ENCODE data around the gene FBXL7. TPM values are rescaled to one million over a fixed set of nuclear protein-coding genes. Genes with fewer than 3 reads are reported as not detected.

FBXL7 gene
- total and polyA plus RNA-seq, 2 of the 8 experiments (the other 6 are each of a cell fraction or from before 2014, with no cell fraction given): 17.7 to 17.8 TPM

- TF ChIP-seq TAF7 (optimal IDR thresholded peaks at IDR 0.05; ENCODE audit: borderline replicate concordance, low read depth, low read length) (no peak), JUND (IDR thresholded peaks at IDR 0.05; ENCODE audit: low read length) (no peak), BACH1 (IDR thresholded peaks at IDR 0.05; ENCODE audit: low read length) (no peak), ATF3 (IDR thresholded peaks at IDR 0.05; ENCODE audit: insufficient read depth, low read depth, low read length) (no peak), CBX5 (IDR thresholded peaks at IDR 0.05; ENCODE audit: low read depth, low read length) (no peak)
- H3K79me2 ChIP-seq (ENCODE audit: control insufficient read depth in 1 of 2, insufficient read depth in 2 of 2, low read length in 2 of 2): peaks cover 0 to 34% of the 10 kb centered on the region in 2 experiments; a peak in 2 of 4 replicates
- H3K36me3 ChIP-seq (ENCODE audit: control insufficient read depth in 2 of 4, insufficient read depth in 4 of 4, low read length in 3 of 4): no peaks in the 10 kb centered on the region
- H2AK5ac ChIP-seq (ENCODE audit: low read depth, low read length): no peak overlapping the region
- no peaks in the 10 kb centered on the region for H3K23me2 ChIP-seq (ENCODE audit: low read depth, low read length)
- H2BK12ac ChIP-seq (ENCODE audit: low read depth, low read length): no peak overlapping the region
- no peaks in the 10 kb centered on the region for H4K20me1 ChIP-seq (replicated peaks in 1 of 2; ENCODE audit: control insufficient read depth in 1 of 2, insufficient read depth in 2 of 2, low read length in 2 of 2)
- H4K91ac ChIP-seq (replicated peaks; ENCODE audit: insufficient read length, low read length): no peak overlapping the region
- H3K4me2 ChIP-seq (ENCODE audit: insufficient read depth in 1 of 2, low read depth in 2 of 2, low read length in 2 of 2): no peak overlapping the region
- CTCF ChIA-PET (ENCODE audit: partially characterized antibody): no interaction called here
- no peak overlapping the region for H4K5ac ChIP-seq (ENCODE audit: insufficient read length, low read depth, low read length)
- H3K56ac ChIP-seq (replicated peaks; ENCODE audit: insufficient read length, low read depth, low read length): no peak overlapping the region
- no peak overlapping the region for H2BK120ac ChIP-seq (replicated peaks; ENCODE audit: low read depth, low read length)
- no peak for FAIRE-seq
- POLR2A ChIA-PET (ENCODE audit: partially characterized antibody): no interaction called here
- no peak overlapping the region for H3K4ac ChIP-seq (replicated peaks; ENCODE audit: insufficient read length, low read depth, low read length)
- no peak overlapping the region for H4K8ac ChIP-seq (ENCODE audit: extremely low read depth, insufficient read depth, low read length)
- H3K9ac ChIP-seq (replicated peaks in 1 of 4; ENCODE audit: extremely low read depth in 1 of 4, low read depth in 3 of 4, low read length in 3 of 4): no peak overlapping the region
- peaks cover 0 to 6% (median 1%) of the 10 kb centered on the region in 4 experiments; a peak in 2 of 7 replicates for H3K4me1 ChIP-seq (replicated peaks in 1 of 4; ENCODE audit: control insufficient read depth in 3 of 4, insufficient read depth in 4 of 4, low read length in 3 of 4)
- H3K4me3 ChIP-seq (ENCODE audit: extremely low read depth in 1 of 4, insufficient read depth in 2 of 4, low read depth in 3 of 4, low read length in 4 of 4): no peak overlapping the region
- H3K23ac ChIP-seq (ENCODE audit: insufficient read length): no peak overlapping the region
- H2BK15ac ChIP-seq (ENCODE audit: low read length): no peak overlapping the region
- no peak overlapping the region for H3K27ac ChIP-seq (ENCODE audit: low read depth, low read length)
- no peak overlapping the region for H2BK20ac ChIP-seq (ENCODE audit: low read length)
- H3K9me3 ChIP-seq (ENCODE audit: insufficient read depth in 2 of 2, low read depth in 1 of 2, low read length in 1 of 2): no peaks in the 10 kb centered on the region; a peak in 1 of 4 replicates
- peaks cover 4% of the 10 kb centered on the region for H3K79me1 ChIP-seq (ENCODE audit: low read depth, low read length)
- H3K27me3 ChIP-seq (replicated peaks in 1 of 4; ENCODE audit: control insufficient read depth in 3 of 4, extremely low read depth in 1 of 4, insufficient read depth in 3 of 4, low read length in 3 of 4): no peaks in the 10 kb centered on the region
- H2BK5ac ChIP-seq (ENCODE audit: low read depth, low read length): no peak overlapping the region
- no peak for DNase-seq (ENCODE audit: low read depth in 1 of 2, low spot score in 2 of 2)
- H3K14ac ChIP-seq (ENCODE audit: insufficient read length): no peak overlapping the region
- H2AFZ ChIP-seq (ENCODE audit: low read length): no peak overlapping the region
- no peak overlapping the region for H3K18ac ChIP-seq (ENCODE audit: extremely low read depth, low read length)
- WGBS, 2 experiments (ENCODE audit: extremely low coverage in 1 of 2, insufficient coverage in 1 of 2, insufficient read length in 1 of 2, insufficient replicate concordance in 2 of 2, low coverage in 1 of 2, low lambda C conversion rate in 2 of 2, missing lambda C conversion rate in 1 of 2): 80% methylated on average over 2 of the region's 2 CpGs; no CpG with 5 or more reads in 1 of the 2 experiments
These were observed 169.8 kb downstream of the FBXL7 start for GRCh38 chr5:15669826-15670225.

Data from H1 (cell line).